ENCODE measurements around the gene DNM1L. TPM values are rescaled to one million over a fixed set of nuclear protein-coding genes. Genes with fewer than 3 reads are reported as not detected.
"Not testable (repeated sequence)": the region's sequence is repeated elsewhere in the genome, so short reads cannot be mapped to it uniquely, and the experiment has no call there.

DNM1L gene
- total RNA-seq, 1 donor from 2014 or later, result 77.6 TPM

DNA sequence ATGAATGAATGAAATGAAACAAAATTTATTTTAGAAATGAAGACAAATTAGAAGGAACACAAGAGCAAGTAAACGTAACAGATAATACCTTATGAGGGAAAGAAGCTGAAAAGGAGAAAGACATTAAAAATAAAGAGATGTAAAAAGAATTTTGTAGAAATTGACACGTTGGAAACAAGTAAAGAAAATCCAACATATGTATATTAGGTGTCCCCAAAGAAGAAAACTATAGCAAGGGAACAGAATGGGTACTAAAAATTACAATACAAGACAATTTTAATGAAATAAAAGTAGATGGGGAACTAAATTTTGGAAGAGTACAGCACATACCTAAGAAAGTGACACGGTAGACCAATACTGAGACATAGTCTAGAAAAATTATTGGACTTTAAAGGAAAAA is 16.7 kb downstream of the DNM1L start:
- DNase-seq (ENCODE audit: low read depth, low spot score), result no peak

DNA sequence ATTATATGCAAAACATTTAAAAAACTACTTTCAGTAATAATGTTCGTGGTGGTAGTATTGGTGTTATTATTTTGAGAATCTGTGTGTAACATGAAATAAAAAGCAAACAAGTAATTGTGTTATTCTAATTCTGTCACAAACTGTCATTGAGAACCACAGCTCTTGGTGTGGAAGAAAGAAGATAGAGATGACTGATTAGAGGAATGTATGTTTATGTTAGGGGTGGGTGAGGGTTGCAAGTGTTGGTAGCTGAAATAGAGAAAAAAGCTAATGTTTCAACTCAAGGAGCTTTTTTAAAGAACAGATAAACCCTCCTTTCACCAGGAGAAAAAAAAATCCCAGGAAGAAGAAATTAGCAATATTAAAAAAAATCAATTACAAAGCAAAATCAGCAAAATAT is 18.3 kb downstream of the DNM1L start:
- DNase-seq (ENCODE audit: low read depth, low spot score), result no peak

DNA sequence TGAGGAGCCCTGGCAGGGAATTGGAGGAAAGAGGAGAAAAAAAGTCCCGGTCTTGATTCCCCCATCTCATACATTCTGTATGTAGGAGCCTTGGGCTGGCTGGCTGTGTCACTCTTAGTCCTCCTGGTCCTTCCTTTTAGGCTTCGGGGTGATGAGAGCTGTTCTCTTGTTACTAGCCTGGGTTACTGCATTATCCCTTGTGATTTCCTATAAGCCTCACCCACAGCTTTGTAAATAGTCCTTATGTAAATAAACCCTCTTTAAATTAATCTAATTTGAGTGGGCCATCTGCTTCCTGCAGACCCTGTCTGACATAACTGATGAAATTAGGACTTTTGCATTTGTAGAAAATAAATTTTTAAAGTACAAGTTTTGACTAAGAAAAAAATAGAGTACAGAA is 19.2 kb downstream of the DNM1L start:
- no peak for DNase-seq (ENCODE audit: low read depth, low spot score)

DNA sequence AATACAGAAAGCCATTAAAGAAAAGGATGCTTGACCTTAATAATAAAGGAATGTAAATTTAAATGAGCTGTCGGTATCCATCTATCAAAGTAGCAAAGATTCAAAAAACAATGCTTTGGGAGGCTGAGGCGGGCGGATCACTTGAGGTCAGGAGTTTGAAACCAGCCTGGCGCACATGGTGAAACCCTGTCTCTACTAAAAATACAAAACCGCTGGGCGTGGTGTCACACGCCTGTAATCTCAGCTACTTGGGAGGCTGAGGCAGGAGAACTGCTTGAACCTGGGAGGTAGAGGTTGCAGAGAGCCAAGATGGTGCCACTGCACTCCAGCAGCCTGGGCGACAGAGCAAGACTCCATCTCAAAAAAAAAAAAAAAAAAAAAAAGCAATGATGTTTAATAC is 20.3 kb downstream of the DNM1L start:
- DNase-seq (ENCODE audit: low read depth, low spot score), result not testable (repeated sequence)

DNA sequence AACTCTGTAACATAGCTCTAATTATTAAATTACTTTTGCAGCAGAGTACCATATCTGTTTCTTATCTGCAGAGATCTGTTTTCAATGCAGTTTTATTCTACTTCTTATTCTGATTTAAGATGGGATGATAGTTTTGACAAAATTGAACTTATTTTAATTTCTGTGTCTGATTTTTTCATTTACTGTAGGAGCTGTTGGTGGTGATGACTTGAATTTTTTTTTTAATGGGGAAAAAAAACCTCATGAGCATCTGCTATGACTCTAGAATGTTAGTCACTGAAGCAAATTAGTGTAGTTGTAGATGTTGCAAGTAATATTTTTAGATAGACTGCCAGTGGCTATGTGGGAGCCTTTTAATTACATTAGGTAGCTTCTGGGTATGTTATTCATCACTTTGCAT is 23.4 kb downstream of the DNM1L start:
- no peak for DNase-seq (ENCODE audit: low read depth, low spot score)

DNA sequence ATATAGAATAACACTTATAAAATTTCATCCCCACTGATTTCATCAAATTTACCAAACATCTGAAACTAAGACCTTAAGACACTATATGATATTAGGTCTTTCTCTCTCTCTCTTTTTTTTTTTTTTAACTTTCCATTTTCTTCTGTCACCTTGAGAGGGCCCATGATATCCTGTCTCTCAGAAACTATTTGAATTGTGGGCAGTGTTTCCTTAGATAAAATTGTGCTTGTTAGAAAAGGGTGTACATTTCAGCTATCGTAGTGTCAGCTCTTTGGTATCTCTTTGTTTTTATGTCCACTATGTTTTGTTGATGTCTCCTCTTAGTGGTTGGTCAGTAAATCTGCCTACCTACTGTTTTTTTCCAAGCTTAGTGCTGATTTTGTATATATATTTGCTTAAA is 23.8 kb downstream of the DNM1L start:
- DNase-seq (ENCODE audit: low read depth, low spot score), result no peak

DNA sequence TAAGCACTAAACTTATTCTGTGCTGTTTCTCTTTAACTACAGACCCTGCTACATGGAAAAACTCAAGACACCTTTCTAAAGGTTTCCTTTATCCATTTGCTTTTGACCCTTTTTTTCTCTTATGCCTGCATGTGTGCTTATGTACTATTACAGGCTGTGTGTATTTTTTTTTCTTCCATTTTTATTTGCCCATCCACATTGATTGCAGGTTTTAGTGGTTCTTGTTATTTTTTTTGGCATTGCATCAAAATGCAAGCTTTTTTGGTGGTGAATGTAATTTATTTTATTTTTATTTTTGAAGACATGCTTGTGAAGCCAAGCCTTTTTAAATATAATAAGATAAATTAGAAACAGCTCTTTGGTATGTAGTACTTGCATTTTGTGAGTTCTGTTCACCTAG is 26.7 kb downstream of the DNM1L start:
- no peak for DNase-seq (ENCODE audit: low read depth, low spot score)

DNA sequence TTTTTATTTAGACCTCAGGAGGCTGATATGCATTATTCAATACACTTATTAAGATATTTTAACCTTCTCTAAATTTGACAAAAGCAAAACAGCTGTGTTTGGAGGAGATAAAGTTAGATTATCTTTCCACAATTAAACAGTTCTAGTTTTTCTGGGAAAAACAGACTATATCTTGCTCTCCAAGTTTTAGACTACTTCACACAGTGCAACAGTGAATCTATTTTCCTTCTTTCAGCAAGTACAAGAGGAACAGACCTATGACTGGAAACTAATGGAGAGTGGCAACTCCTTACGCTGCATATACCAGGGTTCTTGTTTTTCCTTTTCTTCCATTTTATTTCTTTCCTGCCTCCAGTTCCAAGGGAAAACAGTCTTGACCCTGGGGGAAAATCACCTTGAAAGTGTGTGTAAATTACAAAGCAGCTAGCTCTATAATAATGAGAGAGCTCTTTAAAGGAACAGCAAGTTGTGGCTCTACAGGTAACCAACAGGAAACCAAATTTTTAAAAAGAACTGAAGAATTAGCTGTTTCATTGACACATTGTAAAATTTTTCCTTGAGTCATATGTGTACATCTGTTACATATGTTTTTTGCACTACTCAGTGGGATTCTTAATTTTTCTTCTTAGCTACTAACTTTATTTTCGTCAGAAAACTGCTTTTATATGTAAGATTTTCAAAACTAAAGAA is 27.4 kb downstream of the DNM1L start:
- DNase-seq (ENCODE audit: low read depth, low spot score), result no peak

- no peak for DNase-seq (ENCODE audit: low read depth, low spot score)
Measured at GRCh38 chr12:32708926-32709325, 29.8 kb downstream of the DNM1L start.

- DNase-seq (ENCODE audit: low read depth, low spot score), result no peak
Measured at GRCh38 chr12:32714772-32715171, 35.7 kb downstream of the DNM1L start.

DNA sequence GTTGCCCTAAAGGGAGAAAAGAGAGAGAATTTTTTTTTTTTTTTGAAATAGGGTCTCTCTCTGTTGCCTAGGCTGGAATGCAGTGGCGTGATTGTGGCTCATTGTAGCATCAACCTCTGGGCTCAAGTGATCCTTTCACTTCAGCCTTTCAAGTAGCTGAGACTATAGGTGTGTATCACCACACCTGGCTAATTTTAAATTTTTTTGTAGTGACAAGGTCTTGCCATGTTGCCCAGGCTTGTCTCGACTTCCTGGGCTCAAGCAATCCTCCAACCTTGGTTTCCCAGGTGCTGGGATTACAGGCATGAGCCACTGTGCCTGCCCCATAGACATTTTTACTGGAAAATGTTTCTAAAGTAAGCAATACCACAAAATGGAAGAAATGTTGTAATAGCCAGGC is 39.8 kb downstream of the DNM1L start:
- DNase-seq (ENCODE audit: low read depth, low spot score), result no peak

- DNase-seq (ENCODE audit: low read depth, low spot score), result not testable (repeated sequence)
Measured at GRCh38 chr12:32725308-32725707, 46.2 kb downstream of the DNM1L start.

GRCh38 chr12:32726286-32726685 is 47.2 kb downstream of the DNM1L start:
- no peak for DNase-seq (ENCODE audit: low read depth, low spot score)

GRCh38 chr12:32727237-32727636 is 48.1 kb downstream of the DNM1L start:
- DNase-seq (ENCODE audit: low read depth, low spot score), result no peak

- DNase-seq (ENCODE audit: low read depth, low spot score), result no peak
Measured at GRCh38 chr12:32734952-32735351, 55.9 kb downstream of the DNM1L start.

- DNase-seq (ENCODE audit: low read depth, low spot score), result no peak
Measured at GRCh38 chr12:32736445-32736844, 57.3 kb downstream of the DNM1L start.

DNA sequence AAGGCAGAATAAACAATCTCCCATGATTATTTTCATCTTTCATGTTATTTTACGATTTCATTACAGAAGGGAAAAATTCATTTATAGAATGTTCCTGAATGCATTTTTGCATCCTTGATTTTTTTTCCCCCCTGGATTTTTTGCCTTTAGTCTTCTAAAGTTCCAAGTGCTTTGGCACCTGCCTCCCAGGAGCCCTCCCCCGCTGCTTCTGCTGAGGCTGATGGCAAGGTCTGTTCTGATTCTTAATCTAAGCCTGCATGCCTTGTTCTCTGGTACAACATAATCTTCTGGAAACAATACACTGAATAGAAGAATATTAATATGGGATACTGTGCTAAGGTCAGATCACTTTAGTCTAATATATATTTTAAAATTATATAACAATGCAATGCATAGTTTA is 58.6 kb downstream of the DNM1L start:
- DNase-seq (ENCODE audit: low read depth, low spot score), result no peak

- no peak for DNase-seq (ENCODE audit: low read depth, low spot score)
Measured at GRCh38 chr12:32739279-32739678, 60.2 kb downstream of the DNM1L start.

GRCh38 chr12:32742133-32742532 is 63.0 kb downstream of the DNM1L start:
- DNase-seq (ENCODE audit: low read depth, low spot score), result no peak

- no peak for DNase-seq (ENCODE audit: low read depth, low spot score)
Measured at GRCh38 chr12:32743264-32743663, 64.2 kb downstream of the DNM1L start.

GRCh38 chr12:32753605-32754004 is 74.5 kb downstream of the DNM1L start:
- DNase-seq (ENCODE audit: low read depth, low spot score), result no peak

- DNase-seq (ENCODE audit: low read depth, low spot score), result no peak
Measured at GRCh38 chr12:32754111-32754510, 75.0 kb downstream of the DNM1L start.

DNA sequence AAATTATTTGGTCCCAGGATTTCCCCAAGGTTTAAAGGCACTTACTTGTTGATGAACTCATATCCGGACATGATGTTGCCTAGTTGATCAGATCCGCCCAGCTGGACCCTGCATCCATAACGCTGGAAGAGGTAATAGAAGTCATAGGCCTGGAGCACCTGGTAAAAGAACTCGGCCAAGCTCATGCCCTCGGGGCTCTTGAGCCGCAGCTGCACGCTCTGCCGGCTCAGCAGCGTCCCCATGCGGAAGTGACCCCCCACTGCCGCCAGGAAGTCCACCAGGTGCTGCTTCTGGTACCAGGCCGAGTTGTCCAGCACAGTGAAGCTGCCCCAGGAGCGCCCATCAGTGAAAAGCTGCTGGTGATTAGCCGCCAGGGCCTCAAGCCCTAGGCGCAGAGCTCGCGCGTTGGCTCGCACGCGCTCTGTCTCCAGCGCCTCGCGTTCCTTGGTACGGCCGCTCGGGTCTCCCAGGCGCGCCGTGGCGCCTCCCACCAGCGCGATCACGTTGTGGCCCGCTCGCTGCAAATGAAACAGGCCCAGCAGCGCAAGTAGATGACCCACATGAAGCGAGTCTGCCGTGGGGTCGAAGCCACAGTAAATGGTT is 76.1 kb downstream of the DNM1L start:
- DNase-seq (ENCODE audit: low read depth, low spot score), result peak; percentile 78

All from pulmonary artery endothelial cell (primary cell).